Fibroblast of the aortic adventitia (primary cell): Measurements from ENCODE around the gene PHKA1. TPM values are rescaled to one million over a fixed set of nuclear protein-coding genes. Genes with fewer than 3 reads are reported as not detected.
"Not testable (repeated sequence)": the region's sequence is repeated elsewhere in the genome, so short reads cannot be mapped to it uniquely, and the experiment has no call there.

Source experiments
- DNase-seq: peaks from one replicate; pipeline ENCODE4 v3.0.0-alpha.2; 2010; ENCODE audit warnings: low read depth
- H3K4me3 ChIP-seq: 2 replicates; pipeline ENCODE4 v1.5.1; 2011; ENCODE audit warnings: low read depth, mild to moderate bottlenecking, control low read depth, low read length, moderate library complexity
- total RNA-seq: library from RNA; depleted of rRNA; stranded (reverse); fragments of >200 nt; gene quantifications from 2 replicates; pipeline ENCODE4 v1.2.3, GENCODE V29; 2012; ENCODE audit warnings: low replicate concordance
- TF ChIP-seq, protein P1 (sequence below): IDR thresholded peaks from 2 replicates; pipeline ENCODE4 v1.5.1; 2011; ENCODE audit warnings: mild to moderate bottlenecking, low read length, control low read depth, inconsistent platforms; ENCODE audit not compliant: insufficient read depth

PHKA1 gene
- total RNA-seq, 1 donor, result 3.5 TPM

GRCh38 chrX:72609313-72609712, 104.8 kb downstream of the PHKA1 start:
- DNase-seq, result peak; percentile 14

DNA sequence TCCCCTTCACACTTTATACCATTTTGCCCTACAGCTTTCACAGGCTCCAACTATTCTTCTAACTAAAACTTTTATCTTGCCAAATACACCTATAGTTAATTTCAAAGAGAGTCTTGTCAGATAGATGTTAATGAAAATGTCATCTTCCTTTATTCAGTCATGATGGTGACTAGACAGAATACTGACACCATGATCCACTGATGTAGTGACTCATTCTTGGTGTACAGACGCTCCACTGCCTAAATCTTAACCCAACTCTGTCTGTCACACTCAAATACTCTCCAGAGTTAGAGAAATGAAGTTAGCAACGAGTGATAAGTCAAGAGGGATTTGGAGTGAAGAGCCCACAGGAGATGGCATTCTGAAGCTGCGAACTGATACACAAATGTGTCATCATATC, 109.4 kb downstream of the PHKA1 start:
- H3K4me3 ChIP-seq, result no peak overlapping the region
- TF ChIP-seq, protein P1, sequence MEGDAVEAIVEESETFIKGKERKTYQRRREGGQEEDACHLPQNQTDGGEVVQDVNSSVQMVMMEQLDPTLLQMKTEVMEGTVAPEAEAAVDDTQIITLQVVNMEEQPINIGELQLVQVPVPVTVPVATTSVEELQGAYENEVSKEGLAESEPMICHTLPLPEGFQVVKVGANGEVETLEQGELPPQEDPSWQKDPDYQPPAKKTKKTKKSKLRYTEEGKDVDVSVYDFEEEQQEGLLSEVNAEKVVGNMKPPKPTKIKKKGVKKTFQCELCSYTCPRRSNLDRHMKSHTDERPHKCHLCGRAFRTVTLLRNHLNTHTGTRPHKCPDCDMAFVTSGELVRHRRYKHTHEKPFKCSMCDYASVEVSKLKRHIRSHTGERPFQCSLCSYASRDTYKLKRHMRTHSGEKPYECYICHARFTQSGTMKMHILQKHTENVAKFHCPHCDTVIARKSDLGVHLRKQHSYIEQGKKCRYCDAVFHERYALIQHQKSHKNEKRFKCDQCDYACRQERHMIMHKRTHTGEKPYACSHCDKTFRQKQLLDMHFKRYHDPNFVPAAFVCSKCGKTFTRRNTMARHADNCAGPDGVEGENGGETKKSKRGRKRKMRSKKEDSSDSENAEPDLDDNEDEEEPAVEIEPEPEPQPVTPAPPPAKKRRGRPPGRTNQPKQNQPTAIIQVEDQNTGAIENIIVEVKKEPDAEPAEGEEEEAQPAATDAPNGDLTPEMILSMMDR, result no peak
- DNase-seq, result no peak

More at GRCh38 chrX:72609313-72609712, 104.8 kb downstream of the PHKA1 start:
- TF ChIP-seq, protein P1, result no peak
- H3K4me3 ChIP-seq, result no peak overlapping the region

- TF ChIP-seq, protein P1, result no peak
- H3K4me3 ChIP-seq, result no peak overlapping the region
- no peak for DNase-seq
Measured at GRCh38 chrX:72604112-72604511, 110.0 kb downstream of the PHKA1 start.

GRCh38 chrX:72591038-72591437, 123.1 kb downstream of the PHKA1 start:
- DNase-seq, H3K4me3 ChIP-seq: not testable (repeated sequence)

DNA sequence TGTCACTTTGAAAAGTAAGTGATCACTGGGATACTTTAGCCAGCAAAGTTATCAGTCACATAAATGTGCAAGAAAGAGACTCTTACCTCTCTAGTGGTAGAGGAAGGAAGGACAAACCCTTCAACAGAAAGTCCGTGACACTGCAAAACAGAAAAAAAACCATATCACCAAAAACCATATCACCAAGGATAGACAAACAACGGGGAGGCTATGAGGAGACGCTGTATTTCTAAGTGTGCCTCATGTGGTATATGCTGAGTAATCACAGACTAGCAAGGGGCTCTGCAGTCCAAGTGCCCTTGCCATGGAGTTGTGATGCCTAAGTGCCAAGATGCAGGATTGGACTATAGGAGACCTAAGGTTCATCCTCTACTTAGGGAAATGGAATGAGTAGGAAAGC, 129.9 kb downstream of the PHKA1 start:
- TF ChIP-seq, protein P1, result no peak

DNA sequence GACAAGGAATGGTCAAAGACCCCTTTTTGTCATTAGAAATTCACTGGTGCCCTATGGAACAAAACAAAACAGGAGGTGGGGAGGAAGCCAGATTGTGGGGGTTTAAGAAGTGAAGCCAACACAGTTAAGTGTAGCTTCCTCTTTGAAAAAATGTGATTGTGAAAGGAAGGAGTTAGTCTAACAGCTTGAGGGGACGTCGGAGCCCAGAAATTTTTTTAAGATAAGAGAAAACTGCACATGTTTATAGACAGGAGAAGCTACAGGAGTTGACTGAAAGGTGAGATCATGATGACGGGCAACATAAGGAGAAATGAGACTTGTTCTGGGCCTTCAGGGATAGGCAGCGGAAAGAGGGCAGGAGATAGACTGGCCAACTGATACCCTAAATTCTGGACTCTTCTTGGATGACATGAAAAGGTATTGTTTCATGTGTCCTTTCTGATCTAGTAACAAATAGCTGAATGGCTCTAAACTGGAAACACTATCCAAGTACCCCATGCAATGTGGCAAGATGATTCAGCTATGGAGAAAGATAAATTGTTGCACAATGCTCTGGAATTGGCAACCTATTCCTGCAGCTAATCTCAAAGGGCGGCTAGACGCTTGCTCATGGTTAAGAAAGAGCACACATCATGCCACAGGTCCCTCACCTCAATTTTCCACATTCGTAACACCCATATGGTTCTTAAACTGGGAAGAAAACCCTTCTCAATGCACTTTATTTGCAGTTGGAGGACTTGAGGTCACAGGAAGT, 137.8 kb downstream of the PHKA1 start:
- DNase-seq, result peak; percentile 90
- no peak overlapping the region for H3K4me3 ChIP-seq
- TF ChIP-seq, protein P1, result no peak

More for the DNA sequence above, 129.9 kb downstream of the PHKA1 start:
- H3K4me3 ChIP-seq, result no peak overlapping the region
- no peak for DNase-seq

DNA sequence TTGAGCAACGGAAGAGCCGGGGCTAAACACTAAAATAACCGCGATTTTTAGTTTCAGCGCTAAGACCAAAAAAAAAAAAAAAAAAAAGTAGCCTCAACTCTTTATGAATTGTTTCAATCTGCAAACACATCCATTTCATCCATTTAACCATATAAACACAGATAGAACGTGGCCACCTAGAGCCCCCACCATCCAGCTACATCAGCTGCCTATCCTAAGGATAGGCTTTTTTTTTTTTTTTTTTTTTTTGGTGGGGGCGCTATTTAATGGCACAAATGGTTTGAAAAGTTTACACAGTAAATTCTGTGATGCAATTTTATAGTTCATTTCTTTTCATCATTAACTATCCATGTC, 141.0 kb downstream of the PHKA1 start:
- H3K4me3 ChIP-seq, result peak overlapping the region; percentile 33
- no peak for DNase-seq
- TF ChIP-seq, protein P1, result no peak
